ENCODE data around the gene SVIL.
A peak's percentile ranks its signal among the peaks of the same experiment; 100 is the strongest.

Gene SVIL

GRCh38 chr10:29658984-29659965 is 24.5 kb upstream of the SVIL start:
- peak; percentile 70 for DNase-seq (ENCODE audit: low spot score)
- no peak for TF ChIP-seq CTCF (IDR thresholded peaks at IDR 0.05; ENCODE audit: extremely low read depth, insufficient read depth, missing control alignments)
- in situ Hi-C loops (cut with MboI; ENCODE audit: low pct_unique_long_range_greater_than_20kb, low sequenced_read_pairs, unreplicated experiment), result no loop called here

GRCh38 chr10:29657719-29658274 is 23.0 kb upstream of the SVIL start:
- in situ Hi-C loops (cut with MboI; ENCODE audit: low pct_unique_long_range_greater_than_20kb, low sequenced_read_pairs, unreplicated experiment), result no loop called here
- TF ChIP-seq CTCF (IDR thresholded peaks at IDR 0.05; ENCODE audit: extremely low read depth, insufficient read depth, missing control alignments), result no peak
- no peak for DNase-seq (ENCODE audit: low spot score)

- in situ Hi-C loops (cut with MboI; ENCODE audit: low pct_unique_long_range_greater_than_20kb, low sequenced_read_pairs, unreplicated experiment), result no loop called here
- DNase-seq (ENCODE audit: low spot score), result no peak
- no peak for TF ChIP-seq CTCF (IDR thresholded peaks at IDR 0.05; ENCODE audit: extremely low read depth, insufficient read depth, missing control alignments)
Observed at GRCh38 chr10:29656451-29656992, 21.8 kb upstream of the SVIL start.

- DNase-seq (ENCODE audit: low spot score), result no peak
- in situ Hi-C loops (cut with MboI; ENCODE audit: low pct_unique_long_range_greater_than_20kb, low sequenced_read_pairs, unreplicated experiment), result no loop called here
- TF ChIP-seq CTCF (IDR thresholded peaks at IDR 0.05; ENCODE audit: extremely low read depth, insufficient read depth, missing control alignments), result no peak
Observed at GRCh38 chr10:29652192-29652591, 17.4 kb upstream of the SVIL start.

- DNase-seq (ENCODE audit: low spot score), result no peak
- no peak for TF ChIP-seq CTCF (IDR thresholded peaks at IDR 0.05; ENCODE audit: extremely low read depth, insufficient read depth, missing control alignments)
- in situ Hi-C loops (cut with MboI; ENCODE audit: low pct_unique_long_range_greater_than_20kb, low sequenced_read_pairs, unreplicated experiment), result no loop called here
Observed at GRCh38 chr10:29651767-29652166, 17.0 kb upstream of the SVIL start.

GRCh38 chr10:29650552-29650944 is 15.8 kb upstream of the SVIL start:
- no peak for DNase-seq (ENCODE audit: low spot score)
- in situ Hi-C loops (cut with MboI; ENCODE audit: low pct_unique_long_range_greater_than_20kb, low sequenced_read_pairs, unreplicated experiment), result no loop called here
- no peak for TF ChIP-seq CTCF (IDR thresholded peaks at IDR 0.05; ENCODE audit: extremely low read depth, insufficient read depth, missing control alignments)
